Nephron progenitor cell (in vitro differentiated cells): Measurements from ENCODE around the gene ALS2CL.

Source experiments
- DNase-seq: peaks from one replicate; pipeline ENCODE4 v3.0.0; 2021
- H3K27ac Mint-ChIP-seq: 2 replicates; pipeline ENCODE4 v1.8.0; 2021; ENCODE audit warnings: mild to moderate bottlenecking, moderate library complexity, mixed read lengths
- H3K27me3 Mint-ChIP-seq: 2 replicates; pipeline ENCODE4 v1.8.0; 2021; ENCODE audit warnings: mild to moderate bottlenecking, low read depth, mixed read lengths; ENCODE audit not compliant: poor library complexity
- H3K36me3 Mint-ChIP-seq: 2 replicates; pipeline ENCODE4 v1.8.0; 2021; ENCODE audit warnings: low read depth, mixed read lengths
- H3K4me1 Mint-ChIP-seq: 2 replicates; pipeline ENCODE4 v1.8.0; 2021; ENCODE audit warnings: mixed read lengths
- H3K4me3 Mint-ChIP-seq: 2 replicates; pipeline ENCODE4 v1.8.0; 2021; ENCODE audit warnings: mild to moderate bottlenecking, moderate library complexity, mixed read lengths
- H3K9me3 Mint-ChIP-seq: 2 replicates; pipeline ENCODE4 v1.8.0; 2021; ENCODE audit warnings: mild to moderate bottlenecking, moderate library complexity, mixed read lengths
- TF ChIP-seq, protein P1 (sequence below): fragments of 200-600 bp; sonication (generic); IDR thresholded peaks from 2 replicates; pipeline ENCODE4 v1.5.0; 2021; ENCODE audit warnings: antibody characterized with exemption

The ALS2CL gene

DNA sequence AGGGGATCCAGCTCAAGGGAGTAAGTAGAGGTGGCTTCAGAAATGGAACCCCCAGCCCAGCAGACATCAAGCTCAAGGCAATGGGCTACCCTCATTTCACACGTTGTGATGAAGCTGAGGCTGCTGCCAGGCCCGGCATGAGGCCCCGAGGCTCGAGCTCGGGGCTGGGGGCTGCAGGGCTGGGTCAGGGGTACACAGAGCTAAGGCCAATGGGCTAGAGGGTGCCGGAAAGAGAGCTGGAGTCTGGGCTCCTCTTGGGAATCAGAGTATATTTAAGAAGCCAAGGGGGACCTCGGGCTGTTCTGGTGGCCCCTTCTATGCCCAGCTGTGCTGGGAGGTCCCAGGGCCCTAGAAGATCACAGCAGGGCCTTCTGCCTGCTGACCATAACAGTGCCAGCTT is 16.8 kb upstream of the ALS2CL start:
- H3K27ac Mint-ChIP-seq = no peak overlapping the region
- no peak for DNase-seq
- TF ChIP-seq, protein P1, sequence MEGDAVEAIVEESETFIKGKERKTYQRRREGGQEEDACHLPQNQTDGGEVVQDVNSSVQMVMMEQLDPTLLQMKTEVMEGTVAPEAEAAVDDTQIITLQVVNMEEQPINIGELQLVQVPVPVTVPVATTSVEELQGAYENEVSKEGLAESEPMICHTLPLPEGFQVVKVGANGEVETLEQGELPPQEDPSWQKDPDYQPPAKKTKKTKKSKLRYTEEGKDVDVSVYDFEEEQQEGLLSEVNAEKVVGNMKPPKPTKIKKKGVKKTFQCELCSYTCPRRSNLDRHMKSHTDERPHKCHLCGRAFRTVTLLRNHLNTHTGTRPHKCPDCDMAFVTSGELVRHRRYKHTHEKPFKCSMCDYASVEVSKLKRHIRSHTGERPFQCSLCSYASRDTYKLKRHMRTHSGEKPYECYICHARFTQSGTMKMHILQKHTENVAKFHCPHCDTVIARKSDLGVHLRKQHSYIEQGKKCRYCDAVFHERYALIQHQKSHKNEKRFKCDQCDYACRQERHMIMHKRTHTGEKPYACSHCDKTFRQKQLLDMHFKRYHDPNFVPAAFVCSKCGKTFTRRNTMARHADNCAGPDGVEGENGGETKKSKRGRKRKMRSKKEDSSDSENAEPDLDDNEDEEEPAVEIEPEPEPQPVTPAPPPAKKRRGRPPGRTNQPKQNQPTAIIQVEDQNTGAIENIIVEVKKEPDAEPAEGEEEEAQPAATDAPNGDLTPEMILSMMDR = no peak

DNA sequence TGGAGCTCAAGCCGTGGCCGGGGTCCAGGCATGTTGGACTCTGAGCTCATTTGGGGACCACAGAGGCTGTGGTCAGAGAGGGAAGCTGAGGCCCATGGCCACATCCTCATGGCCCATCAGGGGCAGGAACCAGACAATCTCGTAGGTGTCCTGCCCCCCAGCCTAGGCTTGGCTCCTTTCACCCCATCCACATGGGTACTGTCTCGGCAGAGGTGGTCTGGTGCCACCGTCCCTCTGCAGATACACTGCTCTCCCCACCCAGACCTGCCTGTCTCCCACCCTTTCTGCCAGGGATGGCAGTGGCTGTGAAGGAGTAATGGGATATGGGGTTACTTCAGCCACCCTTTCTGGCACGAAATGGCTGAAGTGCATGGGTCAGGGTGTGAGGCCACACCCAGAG is 16.2 kb upstream of the ALS2CL start:
- no peak overlapping the region for H3K27ac Mint-ChIP-seq

More for the DNA sequence above, 16.8 kb upstream of the ALS2CL start:
- Mint-ChIP-seq H3K4me3 (no peak overlapping the region), H3K36me3 (no peaks in the 10 kb centered on the region), H3K4me1 (peaks cover 42% of the 10 kb centered on the region), H3K9me3 (no peaks in the 10 kb centered on the region), H3K27me3 (peaks cover 3% of the 10 kb centered on the region)

DNA sequence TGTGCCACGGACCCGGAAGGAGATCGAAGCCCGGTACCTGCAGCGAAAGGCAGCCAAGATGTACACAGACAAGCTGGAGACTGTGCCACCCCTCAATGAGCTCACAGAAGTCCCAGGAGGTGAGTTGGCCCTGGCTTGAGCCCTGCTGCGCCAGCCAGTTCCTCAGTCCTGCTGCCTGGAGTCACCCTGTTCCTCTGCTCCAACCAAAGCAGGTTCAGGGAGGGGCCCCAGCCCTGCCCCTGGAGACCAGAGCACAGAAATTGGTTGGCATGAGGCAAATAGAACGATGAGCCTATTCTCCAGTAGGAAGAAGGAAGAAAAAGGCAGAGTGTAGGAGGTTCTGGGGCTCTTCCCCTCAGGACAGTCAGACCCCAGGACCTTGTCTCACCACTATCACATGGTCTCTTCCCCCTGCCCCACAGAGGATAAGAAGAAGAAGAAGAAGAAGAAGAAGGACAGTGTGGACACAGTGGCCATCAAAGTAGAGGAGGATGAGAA is 15.7 kb upstream of the ALS2CL start:
- TF ChIP-seq, protein P1 = no peak
- Mint-ChIP-seq H3K9me3 (no peaks in the 10 kb centered on the region), H3K27ac (no peak overlapping the region), H3K27me3 (peaks cover 3% of the 10 kb centered on the region), H3K36me3 (no peaks in the 10 kb centered on the region), H3K4me1 (peaks cover 37% of the 10 kb centered on the region), H3K4me3 (no peak overlapping the region)
- DNase-seq = no peak

More for the DNA sequence above, 16.2 kb upstream of the ALS2CL start:
- DNase-seq = no peak
- Mint-ChIP-seq H3K36me3 (no peaks in the 10 kb centered on the region), H3K9me3 (no peaks in the 10 kb centered on the region), H3K4me3 (no peak overlapping the region), H3K27me3 (peaks cover 3% of the 10 kb centered on the region), H3K4me1 (peaks cover 38% of the 10 kb centered on the region)
- TF ChIP-seq, protein P1 = no peak

DNA sequence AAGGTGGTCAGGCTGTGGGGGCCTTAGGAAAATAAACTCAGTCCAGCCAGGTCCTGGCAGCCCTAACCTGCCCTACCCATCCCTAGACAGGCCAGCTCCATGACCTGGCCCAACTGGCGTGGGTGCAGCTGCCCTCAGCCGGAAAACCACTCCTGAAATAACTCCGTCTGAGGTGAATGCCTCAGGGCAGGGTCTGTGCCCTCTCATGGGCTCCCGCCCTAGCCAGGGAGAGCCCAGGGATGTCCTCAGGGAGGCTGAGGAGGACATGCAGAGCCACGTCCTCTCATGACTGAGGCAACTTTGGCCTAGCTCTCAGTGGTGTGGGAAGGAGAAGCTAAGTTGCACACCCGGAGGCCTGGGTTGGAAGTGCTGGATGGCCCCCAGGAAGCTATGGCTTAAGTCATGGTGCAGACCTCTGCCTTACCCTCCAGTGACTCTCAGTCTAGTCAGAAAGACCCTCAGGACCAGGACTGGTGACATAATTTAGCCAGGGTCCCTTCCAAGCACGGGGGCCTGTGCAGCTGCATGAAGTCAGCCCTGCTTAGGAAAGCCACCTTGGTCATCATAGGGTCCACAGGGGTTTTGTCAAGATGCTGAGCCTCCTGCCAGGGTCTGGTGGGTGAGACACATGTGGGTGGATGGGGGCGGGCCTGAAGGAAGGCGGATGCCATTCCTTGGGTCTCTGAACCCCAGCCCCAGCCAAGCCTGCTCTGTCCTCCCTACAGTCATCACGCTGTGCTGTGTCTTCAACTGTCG is 15.1 kb upstream of the ALS2CL start:
- TF ChIP-seq, protein P1 = no peak
- H3K9me3 Mint-ChIP-seq = no peaks in the 10 kb centered on the region
- H3K4me3 Mint-ChIP-seq = no peak overlapping the region
- no peak overlapping the region for H3K27ac Mint-ChIP-seq
- no peak for DNase-seq
- H3K4me1 Mint-ChIP-seq = peaks cover 37% of the 10 kb centered on the region
- H3K36me3 Mint-ChIP-seq = no peaks in the 10 kb centered on the region
- peaks cover 7% of the 10 kb centered on the region for H3K27me3 Mint-ChIP-seq

DNA sequence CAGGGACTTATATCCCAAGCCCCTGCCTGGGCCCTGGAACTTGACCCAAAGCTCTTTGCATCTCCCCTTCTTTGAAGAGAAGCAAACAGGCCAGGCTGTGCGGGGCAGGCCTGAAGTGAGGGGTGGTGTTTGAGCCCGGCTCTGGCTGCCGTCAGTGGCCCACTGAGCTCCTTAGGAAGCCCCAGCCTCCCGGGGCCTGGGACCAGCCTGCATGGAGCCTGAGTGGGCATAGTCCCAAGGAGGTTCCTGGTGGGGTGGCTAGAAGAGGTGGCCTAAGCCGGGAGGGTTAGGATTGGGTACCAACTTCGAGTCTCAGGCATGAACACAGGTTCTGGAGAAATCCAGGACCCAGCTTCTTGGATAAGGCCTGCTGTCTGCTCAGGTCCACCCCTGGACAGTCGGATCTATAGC is 14.1 kb upstream of the ALS2CL start:
- no peak for DNase-seq
- no peak overlapping the region for H3K4me3 Mint-ChIP-seq
- H3K4me1 Mint-ChIP-seq = peaks cover 30% of the 10 kb centered on the region
- H3K36me3 Mint-ChIP-seq = no peaks in the 10 kb centered on the region
- TF ChIP-seq, protein P1 = no peak
- H3K27me3 Mint-ChIP-seq = peaks cover 8% of the 10 kb centered on the region
- no peaks in the 10 kb centered on the region for H3K9me3 Mint-ChIP-seq
- no peak overlapping the region for H3K27ac Mint-ChIP-seq
